HepG2 (cell line): ENCODE data around the gene HOXA6. TPM values are rescaled to one million over a fixed set of nuclear protein-coding genes. Genes with fewer than 3 reads are reported as not detected.

Experiments used
- ARHGAP35 ChIP-seq: sonication (generic); formaldehyde crosslinking; IDR thresholded peaks from 2 replicates; pipeline ENCODE4 v1.9.0; 2022; ENCODE audit warnings: mild to moderate bottlenecking, inconsistent platforms, moderate library complexity, missing genetic modification reagents, borderline replicate concordance
- ATAD3A ChIP-seq: sonication (generic); formaldehyde crosslinking; IDR thresholded peaks from 2 replicates; pipeline ENCODE4 v1.4.0; 2020; ENCODE audit warnings: missing genetic modification reagents
- HMGA1 ChIP-seq: sonication (generic); formaldehyde crosslinking; conservative IDR thresholded peaks from 2 replicates; pipeline ENCODE4 v1.4.0; 2020; ENCODE audit warnings: missing genetic modification reagents
- KAT2B ChIP-seq: fragments of 150-350 bp; IDR thresholded peaks from 2 replicates; pipeline ENCODE4 v1.6.1; 2014; ENCODE audit warnings: low read depth, low read length, borderline replicate concordance
- MTF1 ChIP-seq: sonication (generic); formaldehyde crosslinking; IDR thresholded peaks from 2 replicates; pipeline ENCODE4 v1.5.0; 2020; ENCODE audit warnings: missing genetic modification reagents
- NFIB ChIP-seq: sonication (generic); formaldehyde crosslinking; IDR thresholded peaks from 2 replicates; pipeline ENCODE4 v1.9.0; 2021; ENCODE audit warnings: missing genetic modification reagents, mild to moderate bottlenecking, borderline replicate concordance
- PRPF4 ChIP-seq: fragments of 200-400 bp; formaldehyde crosslinking; IDR thresholded peaks from 2 replicates; pipeline ENCODE4 v1.6.1; 2016; ENCODE audit warnings: low read length, low read depth; ENCODE audit not compliant: poor library complexity, severe bottlenecking
- REPIN1 ChIP-seq: sonication (generic); formaldehyde crosslinking; IDR thresholded peaks from 2 replicates; pipeline ENCODE4 v1.8.0; 2022; ENCODE audit warnings: missing genetic modification reagents, low read depth, mild to moderate bottlenecking, borderline replicate concordance
- THYN1 ChIP-seq: sonication (generic); formaldehyde crosslinking; IDR thresholded peaks from 2 replicates; pipeline ENCODE4 v1.8.1; 2023; ENCODE audit warnings: low read depth, mild to moderate bottlenecking, moderate library complexity, missing genetic modification reagents, borderline replicate concordance
- ZNF614 ChIP-seq: IDR thresholded peaks from 2 replicates; pipeline ENCODE4 v1.6.1; 2018; ENCODE audit warnings: missing biosample characterization, missing genetic modification reagents, inconsistent platforms, borderline replicate concordance
- ZNF839 ChIP-seq: sonication (generic); formaldehyde crosslinking; IDR thresholded peaks from 2 replicates; pipeline ENCODE4 v1.4.0; 2020; ENCODE audit warnings: missing genetic modification reagents, mild to moderate bottlenecking, borderline replicate concordance
- ZNF841 ChIP-seq: sonication (generic); formaldehyde crosslinking; IDR thresholded peaks from 2 replicates; pipeline ENCODE4 v1.8.1; 2023; ENCODE audit warnings: missing genetic modification reagents, borderline replicate concordance
- ZSCAN22 ChIP-seq: sonication (generic); formaldehyde crosslinking; IDR thresholded peaks from 2 replicates; pipeline ENCODE4 v1.4.0; 2020; ENCODE audit warnings: mild to moderate bottlenecking, missing genetic modification reagents
- polyA plus RNA-seq, 8 experiments: library from polyadenylated mRNA; depleted of rRNA in 3 of 8; stranded (reverse) in 7 of 8; unstranded in 1 of 8; fragments of >200 nt; fragmentation: Illumina TruSeq in 4 of 8; extraction: Trizol in 4 of 8; gene quantifications; 2 replicates each; pipeline versions ENCODE4 v1.2.1 to v1.2.3, GENCODE V29; 2011 to 2016; ENCODE audit warnings: low read depth in 4 of 8, missing spikeins in 1 of 8, mixed read lengths in 1 of 8; ENCODE audit not compliant: insufficient read depth in 1 of 8
- total RNA-seq, 5 experiments: library from RNA; depleted of rRNA; stranded (reverse); fragments of >200 nt; fragmentation: Illumina TruSeq; extraction: Trizol; gene quantifications; 2 replicates each; pipeline ENCODE4 v1.2.3, GENCODE V29; 2016; ENCODE audit warnings: low read depth in 1 of 5
- TF ChIP-seq, protein P1 (sequence below): sonication (generic); formaldehyde crosslinking; IDR thresholded peaks from 2 replicates; pipeline ENCODE4 v1.8.1; 2022; ENCODE audit warnings: mild to moderate bottlenecking, missing genetic modification reagents
- TF ChIP-seq, protein P2 (sequence below): sonication (generic); formaldehyde crosslinking; IDR thresholded peaks from 2 replicates; pipeline ENCODE4 v1.8.1; 2023; ENCODE audit warnings: mild to moderate bottlenecking, missing genetic modification reagents
- TF ChIP-seq, protein P3 (sequence below): sonication (generic); formaldehyde crosslinking; IDR thresholded peaks from 2 replicates; pipeline ENCODE4 v1.8.0; 2022; ENCODE audit warnings: missing genetic modification reagents, mild to moderate bottlenecking, inconsistent platforms, borderline replicate concordance
- TF ChIP-seq, protein P4 (sequence below), 2 experiments: sonication (generic) in 1 of 2; formaldehyde crosslinking in 1 of 2; IDR thresholded peaks; 2 replicates each; pipeline versions ENCODE4 v1.5.1 to v1.6.1; 2011 to 2020; ENCODE audit warnings: borderline replicate concordance in 1 of 2, low read depth in 1 of 2, low read length in 1 of 2, mild to moderate bottlenecking in 1 of 2, missing genetic modification reagents in 1 of 2, moderate library complexity in 1 of 2
- TF ChIP-seq, protein P5 (sequence below): sonication (generic); formaldehyde crosslinking; IDR thresholded peaks from 2 replicates; pipeline ENCODE4 v1.8.0; 2022; ENCODE audit warnings: low read depth, missing genetic modification reagents

The HOXA6 gene
- total and polyA plus RNA-seq, 2 of the 13 experiments (the other 11 are each of a cell fraction or from before 2014, with no cell fraction given), result 1.3 to 1.5 TPM

DNA sequence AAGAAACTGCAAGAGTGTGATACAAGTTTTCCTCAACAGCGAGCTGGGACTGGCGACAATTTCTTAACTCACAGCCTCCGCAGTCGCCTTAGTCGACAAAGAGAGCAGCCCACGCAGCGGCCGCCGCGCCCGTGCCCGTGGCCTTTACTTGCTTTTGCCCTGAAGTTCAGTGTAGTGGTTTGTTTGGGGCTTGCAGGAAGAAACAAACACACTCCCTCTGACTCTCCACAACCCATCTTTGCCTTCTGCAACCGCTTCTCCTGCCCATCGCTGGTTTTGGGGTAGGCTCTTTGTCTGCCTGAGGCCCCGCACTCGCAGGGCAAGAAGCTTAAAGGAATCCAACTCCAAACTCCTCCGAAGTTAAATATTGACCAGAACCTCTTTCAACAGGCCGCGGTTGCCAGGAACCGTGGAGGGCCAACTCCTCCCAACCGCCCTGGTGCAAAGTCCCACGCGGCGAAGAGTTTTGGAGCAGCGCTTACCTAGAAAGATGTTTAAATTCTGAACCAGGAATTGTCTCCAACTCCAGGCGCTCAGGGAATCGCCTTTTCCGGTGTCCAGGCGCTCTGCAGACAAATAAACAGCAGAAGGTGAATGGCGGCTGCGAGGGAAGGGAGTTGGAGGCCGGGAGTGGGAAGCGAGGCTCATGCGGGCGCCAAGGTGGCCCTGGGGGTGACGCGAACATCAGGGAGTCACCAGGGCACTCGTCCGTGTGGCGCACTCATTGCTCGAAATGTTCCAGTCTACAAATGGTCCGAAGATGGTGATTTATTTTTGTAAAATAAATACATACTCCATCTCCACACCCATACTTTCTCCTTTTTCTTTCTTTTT lies 25.3 kb downstream of the HOXA6 start (continued):
- TF ChIP-seq, protein P1, sequence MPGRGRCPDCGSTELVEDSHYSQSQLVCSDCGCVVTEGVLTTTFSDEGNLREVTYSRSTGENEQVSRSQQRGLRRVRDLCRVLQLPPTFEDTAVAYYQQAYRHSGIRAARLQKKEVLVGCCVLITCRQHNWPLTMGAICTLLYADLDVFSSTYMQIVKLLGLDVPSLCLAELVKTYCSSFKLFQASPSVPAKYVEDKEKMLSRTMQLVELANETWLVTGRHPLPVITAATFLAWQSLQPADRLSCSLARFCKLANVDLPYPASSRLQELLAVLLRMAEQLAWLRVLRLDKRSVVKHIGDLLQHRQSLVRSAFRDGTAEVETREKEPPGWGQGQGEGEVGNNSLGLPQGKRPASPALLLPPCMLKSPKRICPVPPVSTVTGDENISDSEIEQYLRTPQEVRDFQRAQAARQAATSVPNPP, result peak; percentile 51; the same call in 1 of the 2 replicates
- TF ChIP-seq, protein P2, sequence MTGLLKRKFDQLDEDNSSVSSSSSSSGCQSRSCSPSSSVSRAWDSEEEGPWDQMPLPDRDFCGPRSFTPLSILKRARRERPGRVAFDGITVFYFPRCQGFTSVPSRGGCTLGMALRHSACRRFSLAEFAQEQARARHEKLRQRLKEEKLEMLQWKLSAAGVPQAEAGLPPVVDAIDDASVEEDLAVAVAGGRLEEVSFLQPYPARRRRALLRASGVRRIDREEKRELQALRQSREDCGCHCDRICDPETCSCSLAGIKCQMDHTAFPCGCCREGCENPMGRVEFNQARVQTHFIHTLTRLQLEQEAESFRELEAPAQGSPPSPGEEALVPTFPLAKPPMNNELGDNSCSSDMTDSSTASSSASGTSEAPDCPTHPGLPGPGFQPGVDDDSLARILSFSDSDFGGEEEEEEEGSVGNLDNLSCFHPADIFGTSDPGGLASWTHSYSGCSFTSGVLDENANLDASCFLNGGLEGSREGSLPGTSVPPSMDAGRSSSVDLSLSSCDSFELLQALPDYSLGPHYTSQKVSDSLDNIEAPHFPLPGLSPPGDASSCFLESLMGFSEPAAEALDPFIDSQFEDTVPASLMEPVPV (CRISPR knock-in tag), result 0 out of 2 replicates have a peak, but pooled peaks have one; percentile 27
- no peak for TF ChIP-seq ZNF841 (CRISPR knock-in tag)
- no peak; the same call in 1 of the 2 replicates for TF ChIP-seq ZNF839 (CRISPR knock-in tag)
- TF ChIP-seq THYN1 (CRISPR knock-in tag), result peak; percentile 81; the same call in 1 of the 2 replicates
- no peak for TF ChIP-seq ARHGAP35
- peak; percentile 67 for TF ChIP-seq ZNF614 (CRISPR knock-in tag)
- no peak for TF ChIP-seq NFIB
- TF ChIP-seq, protein P3, sequence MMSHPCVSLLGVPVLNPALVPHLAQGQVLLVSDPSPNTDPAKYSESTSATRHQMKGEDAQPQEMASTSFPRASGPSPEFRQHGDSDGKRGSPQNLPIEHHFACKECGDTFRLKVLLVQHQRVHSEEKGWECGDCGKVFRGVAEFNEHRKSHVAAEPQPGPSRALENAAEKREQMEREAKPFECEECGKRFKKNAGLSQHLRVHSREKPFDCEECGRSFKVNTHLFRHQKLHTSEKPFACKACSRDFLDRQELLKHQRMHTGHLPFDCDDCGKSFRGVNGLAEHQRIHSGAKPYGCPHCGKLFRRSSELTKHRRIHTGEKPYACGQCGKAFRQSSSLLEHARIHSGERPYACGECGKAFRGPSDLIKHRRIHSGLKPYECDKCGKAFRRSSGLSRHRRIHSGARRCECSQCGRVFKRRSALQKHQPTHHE, result no peak
- TF ChIP-seq, protein P4, sequence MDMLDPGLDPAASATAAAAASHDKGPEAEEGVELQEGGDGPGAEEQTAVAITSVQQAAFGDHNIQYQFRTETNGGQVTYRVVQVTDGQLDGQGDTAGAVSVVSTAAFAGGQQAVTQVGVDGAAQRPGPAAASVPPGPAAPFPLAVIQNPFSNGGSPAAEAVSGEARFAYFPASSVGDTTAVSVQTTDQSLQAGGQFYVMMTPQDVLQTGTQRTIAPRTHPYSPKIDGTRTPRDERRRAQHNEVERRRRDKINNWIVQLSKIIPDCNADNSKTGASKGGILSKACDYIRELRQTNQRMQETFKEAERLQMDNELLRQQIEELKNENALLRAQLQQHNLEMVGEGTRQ (IDR thresholded peaks at IDR 0.05; ENCODE audit: low read depth, low read length), result no peak
- TF ChIP-seq, protein P4 (CRISPR knock-in tag; IDR thresholded peaks at IDR 0.05; ENCODE audit: borderline replicate concordance), result no peak
- no peak; the same call in 1 of the 2 replicates for TF ChIP-seq MTF1 (CRISPR knock-in tag)
- TF ChIP-seq, protein P5, sequence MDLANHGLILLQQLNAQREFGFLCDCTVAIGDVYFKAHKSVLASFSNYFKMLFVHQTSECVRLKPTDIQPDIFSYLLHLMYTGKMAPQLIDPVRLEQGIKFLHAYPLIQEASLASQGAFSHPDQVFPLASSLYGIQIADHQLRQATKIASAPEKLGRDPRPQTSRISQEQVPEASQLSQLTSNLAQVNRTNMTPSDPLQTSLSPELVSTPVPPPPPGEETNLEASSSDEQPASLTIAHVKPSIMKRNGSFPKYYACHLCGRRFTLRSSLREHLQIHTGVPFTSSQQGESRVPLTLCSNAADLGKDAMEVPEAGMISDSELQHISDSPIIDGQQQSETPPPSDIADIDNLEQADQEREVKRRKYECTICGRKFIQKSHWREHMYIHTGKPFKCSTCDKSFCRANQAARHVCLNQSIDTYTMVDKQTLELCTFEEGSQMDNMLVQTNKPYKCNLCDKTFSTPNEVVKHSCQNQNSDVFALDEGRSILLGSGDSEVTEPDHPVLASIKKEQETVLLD (CRISPR knock-in tag), result no peak
- TF ChIP-seq HMGA1, result no peak
- no peak for TF ChIP-seq ATAD3A (CRISPR knock-in tag)
- no peak for TF ChIP-seq PRPF4
- 0 out of 2 replicates have a peak, but pooled peaks have one; percentile 6 for TF ChIP-seq ZSCAN22 (CRISPR knock-in tag)
- TF ChIP-seq REPIN1 (CRISPR knock-in tag), result peak; percentile 67; the same call in 1 of the 2 replicates
- no peak for TF ChIP-seq KAT2B
